ENCODE measurements around the gene POU3F1. TPM values are rescaled to one million over a fixed set of nuclear protein-coding genes. Genes with fewer than 3 reads are reported as not detected.
A peak's percentile ranks its signal among the peaks of the same experiment; 100 is the strongest.

POU3F1 gene
- total RNA-seq, 1 experiment from 2014 or later: not detected

GRCh38 chr1:38006008-38006828, 40.4 kb downstream of the POU3F1 start:
- no peaks in the 10 kb centered on the region for H3K9me3 Mint-ChIP-seq (ENCODE audit: low read depth, unreplicated experiment)
- no TSS peak for BruUV-seq (replicated peaks)
- CTCF ChIA-PET: interaction anchor here (0.7 kb wide), 2 partner anchors 106 to 655 kb away, joined by 3 read pairs; no protein-coding TSS in a partner anchor
- H3K27ac Mint-ChIP-seq (ENCODE audit: unreplicated experiment): no peak overlapping the region
- no peaks in the 10 kb centered on the region for H3K27me3 Mint-ChIP-seq (ENCODE audit: unreplicated experiment)
- peaks cover 15% of the 10 kb centered on the region for H3K36me3 Mint-ChIP-seq (ENCODE audit: insufficient read depth, unreplicated experiment)
- peak overlapping the region; percentile 24 for H3K4me3 Mint-ChIP-seq (ENCODE audit: low read depth, unreplicated experiment)
- no peak for TF ChIP-seq CTCF (IDR thresholded peaks at IDR 0.05; ENCODE audit: unreplicated experiment)
- intact Hi-C loops (cut with micrococcal nuclease; ENCODE audit: unreplicated experiment): no loop called here
- no peak for DNase-seq
- peaks cover 16% of the 10 kb centered on the region for H3K4me1 Mint-ChIP-seq (ENCODE audit: low read depth, unreplicated experiment)

GRCh38 chr1:38005195-38006007, 41.2 kb downstream of the POU3F1 start, which contains the start of gene FHL3:
Gene FHL3 (minus strand): TSS chr1:38005514. CDS start chr1:37999412, 6,102 bp downstream.
- intact Hi-C loops (cut with micrococcal nuclease; ENCODE audit: unreplicated experiment): loop anchor here (2.0 kb wide), 1 partner anchor 13 kb away; no protein-coding TSS in a partner anchor
- H3K27ac Mint-ChIP-seq (ENCODE audit: unreplicated experiment): peak within 1 kb of the TSS; percentile 76
- CTCF ChIA-PET: no interaction called here
- no peaks in the 10 kb centered on the region for H3K9me3 Mint-ChIP-seq (ENCODE audit: low read depth, unreplicated experiment)
- no peak for TF ChIP-seq CTCF (IDR thresholded peaks at IDR 0.05; ENCODE audit: unreplicated experiment)
- peak within 1 kb of the TSS; percentile 94 for H3K4me3 Mint-ChIP-seq (ENCODE audit: low read depth, unreplicated experiment)
- no TSS peak for BruUV-seq (replicated peaks)
- peaks cover 21% of the 10 kb centered on the region for H3K36me3 Mint-ChIP-seq (ENCODE audit: insufficient read depth, unreplicated experiment)
- DNase-seq: peak; percentile 68
- H3K27me3 Mint-ChIP-seq (ENCODE audit: unreplicated experiment): no peaks in the 10 kb centered on the region
- peaks cover 21% of the 10 kb centered on the region for H3K4me1 Mint-ChIP-seq (ENCODE audit: low read depth, unreplicated experiment)

- DNase-seq: no peak
- TSS peak; percentile 77 for BruUV-seq (replicated peaks)
- Mint-ChIP-seq H3K36me3 (ENCODE audit: insufficient read depth, unreplicated experiment) (peaks cover 27% of the 10 kb centered on the region), H3K27me3 (ENCODE audit: unreplicated experiment) (no peaks in the 10 kb centered on the region), H3K4me3 (ENCODE audit: low read depth, unreplicated experiment) (peak overlapping the region; percentile 94), H3K9me3 (ENCODE audit: low read depth, unreplicated experiment) (no peaks in the 10 kb centered on the region), H3K4me1 (ENCODE audit: low read depth, unreplicated experiment) (peaks cover 30% of the 10 kb centered on the region), H3K27ac (ENCODE audit: unreplicated experiment) (peak overlapping the region; percentile 76)
- intact Hi-C loops (cut with micrococcal nuclease; ENCODE audit: unreplicated experiment): loop anchor here (2.0 kb wide), 1 partner anchor 14 kb away; no protein-coding TSS in a partner anchor
- CTCF ChIA-PET: interaction anchor here (0.6 to 0.7 kb wide), 2 partner anchors 142 to 217 kb away, joined by 5 read pairs; no protein-coding TSS in a partner anchor
- TF ChIP-seq CTCF (IDR thresholded peaks at IDR 0.05; ENCODE audit: unreplicated experiment): no peak
These were observed 42.1 kb downstream of the POU3F1 start for GRCh38 chr1:38004284-38005108.
